ENCODE data around the gene MFSD11. TPM values are rescaled to one million over a fixed set of nuclear protein-coding genes. Genes with fewer than 3 reads are reported as not detected.

MFSD11 gene
- 24.9 TPM for total RNA-seq (2021; ENCODE audit: unreplicated experiment)
- polyA plus RNA-seq (2012), result 8.5 and 11.9 TPM in 2 replicates
- percentile 64 among the genes with signal in this experiment for Bru-seq, nascent RNA
- BruChase-seq, experiment 1, labeled RNA remaining after a 6-hour chase, result percentile 78 among the genes with signal in this experiment
- BruChase-seq, experiment 2, labeled RNA remaining after a 2-hour chase, result percentile 76 among the genes with signal in this experiment
- long read RNA-seq, transcript MFSD11-217 (14 exons, 1,891 nt), result minor isoform, 5 of 37 reads
- long read RNA-seq, transcript MFSD11-211 (13 exons, 3,612 nt), result major isoform, 6 of 37 reads
- long read RNA-seq, partial matches to known transcripts, result 1 of 37 reads
- long read RNA-seq, other reads (novel, unspliced or antisense), result 24 of 37 reads

- ChIA-PET POLR2A (interaction anchor here (0.6 to 3.7 kb wide), 8 partner anchors 8 to 145 kb away, joined by 3 to 27 read pairs (median 5); partner anchors contain the start of genes JMJD6 and METTL23), RAD21 (ENCODE audit: low non-redundant PET in 1 of 2, low total read pairs in 2 of 2, uncharacterized antibody in 2 of 2, unreplicated experiment in 2 of 2) (no interaction called here), CTCF (interaction anchor here (0.6 to 1.7 kb wide), 2 partner anchors 10 to 155 kb away, joined by 3 to 6 read pairs; no protein-coding TSS in a partner anchor)
- BruUV-seq (replicated peaks), result no TSS peak
- Histone ChIP-seq H3K36me3 (ENCODE audit: control insufficient read depth in 1 of 2, insufficient read depth in 2 of 2, low read length in 2 of 2) (peaks cover 35 to 40% of the 10 kb centered on the region in 2 experiments), H3K27me3 (ENCODE audit: insufficient read depth, low read length) (no peaks in the 10 kb centered on the region), H3K9me2 (ENCODE audit: insufficient read depth) (no peaks in the 10 kb centered on the region), H3K4me3 (replicated peaks in 1 of 2; ENCODE audit: low read depth in 1 of 2, low read length in 2 of 2) (peak within 1 kb of the TSS; percentile 71 to 91), H3K27ac (ENCODE audit: low read depth, low read length) (peak within 1 kb of the TSS; percentile 92), H3K79me2 (ENCODE audit: insufficient read depth, low read length) (peaks cover 43% of the 10 kb centered on the region), H3K4me2 (ENCODE audit: low read length) (peak within 1 kb of the TSS; percentile 94), H3K4me1 (ENCODE audit: control insufficient read depth in 1 of 2, insufficient read depth in 2 of 2, low read length in 2 of 2) (peaks cover 16 to 32% of the 10 kb centered on the region in 2 experiments), H3K9me3 (ENCODE audit: control insufficient read depth in 1 of 2, insufficient read depth in 1 of 2, low read depth in 1 of 2, low read length in 2 of 2) (no peaks in the 10 kb centered on the region), H4K20me1 (ENCODE audit: insufficient read depth) (peaks cover 35% of the 10 kb centered on the region), H3K9ac (ENCODE audit: low read length) (peak within 1 kb of the TSS; percentile 97), H2AFZ (ENCODE audit: low read depth, low read length, poor library complexity, severe bottlenecking) (peak within 1 kb of the TSS; percentile 30)
- intact Hi-C loops (cut with micrococcal nuclease), result no loop called here
- ATAC-seq, result peak; percentile 74
- DNase-seq (ENCODE audit: low read depth, low spot score), result peak; percentile 80
- TF ChIP-seq SP1 (IDR thresholded peaks at IDR 0.05; ENCODE audit: low read depth) (peak; percentile 31), ELF1 (IDR thresholded peaks at IDR 0.05; ENCODE audit: borderline replicate concordance, low read depth) (no peak), EZH2phosphoT487 (IDR thresholded peaks at IDR 0.05; ENCODE audit: borderline replicate concordance) (no peak), FOSL1 (IDR thresholded peaks at IDR 0.05; ENCODE audit: low read depth) (no peak), SIN3A (IDR thresholded peaks at IDR 0.05; ENCODE audit: low read depth) (peak; percentile 99), RAD21 (IDR thresholded peaks at IDR 0.05; ENCODE audit: low read depth) (no peak; the same call in 1 of the 2 replicates), POLR2AphosphoS5 (IDR thresholded peaks at IDR 0.05; ENCODE audit: low read depth, low read length) (peak; percentile 55), ZFX (IDR thresholded peaks at IDR 0.05) (no peak), TCF7L2 (IDR thresholded peaks at IDR 0.05; ENCODE audit: borderline replicate concordance, extremely low read depth, insufficient read depth, insufficient read length) (peak; percentile 34), REST (IDR thresholded peaks at IDR 0.05; ENCODE audit: low read depth) (no peak), POLR2A (IDR thresholded peaks at IDR 0.05; ENCODE audit: borderline replicate concordance, extremely low read depth, insufficient read depth, insufficient read length) (no peak), YY1 (IDR thresholded peaks at IDR 0.05; ENCODE audit: extremely low read depth, insufficient replicate concordance, low read depth, low read length) (peak; percentile 76), CEBPB (IDR thresholded peaks at IDR 0.05; ENCODE audit: low read depth) (no peak), CBX3 (IDR thresholded peaks at IDR 0.05; ENCODE audit: low read depth) (no peak), MAX (IDR thresholded peaks at IDR 0.05) (peak; percentile 82), EGR1 (IDR thresholded peaks at IDR 0.05; ENCODE audit: low read depth) (no peak), EZH2 (IDR thresholded peaks at IDR 0.05) (no peak), JUND (IDR thresholded peaks at IDR 0.05) (peak; percentile 65; the same call in 1 of the 2 replicates)
- TF ChIP-seq, protein P1, sequence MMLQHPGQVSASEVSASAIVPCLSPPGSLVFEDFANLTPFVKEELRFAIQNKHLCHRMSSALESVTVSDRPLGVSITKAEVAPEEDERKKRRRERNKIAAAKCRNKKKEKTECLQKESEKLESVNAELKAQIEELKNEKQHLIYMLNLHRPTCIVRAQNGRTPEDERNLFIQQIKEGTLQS (IDR thresholded peaks at IDR 0.05), result no peak
- TF ChIP-seq, protein P2, sequence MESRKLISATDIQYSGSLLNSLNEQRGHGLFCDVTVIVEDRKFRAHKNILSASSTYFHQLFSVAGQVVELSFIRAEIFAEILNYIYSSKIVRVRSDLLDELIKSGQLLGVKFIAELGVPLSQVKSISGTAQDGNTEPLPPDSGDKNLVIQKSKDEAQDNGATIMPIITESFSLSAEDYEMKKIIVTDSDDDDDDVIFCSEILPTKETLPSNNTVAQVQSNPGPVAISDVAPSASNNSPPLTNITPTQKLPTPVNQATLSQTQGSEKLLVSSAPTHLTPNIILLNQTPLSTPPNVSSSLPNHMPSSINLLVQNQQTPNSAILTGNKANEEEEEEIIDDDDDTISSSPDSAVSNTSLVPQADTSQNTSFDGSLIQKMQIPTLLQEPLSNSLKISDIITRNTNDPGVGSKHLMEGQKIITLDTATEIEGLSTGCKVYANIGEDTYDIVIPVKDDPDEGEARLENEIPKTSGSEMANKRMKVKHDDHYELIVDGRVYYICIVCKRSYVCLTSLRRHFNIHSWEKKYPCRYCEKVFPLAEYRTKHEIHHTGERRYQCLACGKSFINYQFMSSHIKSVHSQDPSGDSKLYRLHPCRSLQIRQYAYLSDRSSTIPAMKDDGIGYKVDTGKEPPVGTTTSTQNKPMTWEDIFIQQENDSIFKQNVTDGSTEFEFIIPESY (IDR thresholded peaks at IDR 0.05; ENCODE audit: extremely low read depth, insufficient replicate concordance, low read length), result peak; percentile 74
Observed at GRCh38 chr17:76737676-76738467, at the start of gene MFSD11. Gene MFSD11, plus strand, starts transcription at chr17:76738119. Its CDS starts 234 bp downstream, at chr17:76738353.

Data from HCT116 (cell line).